CD4-positive, alpha-beta T cell treated with Interleukin-6 at 100 ng/mL for 8 hours (primary cell): ENCODE measurements around the gene SKAP1.
"Not testable (repeated sequence)": the region's sequence is repeated elsewhere in the genome, so short reads cannot be mapped to it uniquely, and the experiment has no call there.

Source experiments
- DNase-seq: peaks from one replicate; pipeline ENCODE4 v3.0.0-alpha.2; 2020; ENCODE audit warnings: mixed read lengths, low spot score

The SKAP1 gene

GRCh38 chr17:48317732-48318131 lies 112.3 kb downstream of the SKAP1 start:
- no peak for DNase-seq

- no peak for DNase-seq
Observed at GRCh38 chr17:48314716-48315115, 115.3 kb downstream of the SKAP1 start.

- DNase-seq = no peak
Observed at GRCh38 chr17:48313096-48313755, 116.8 kb downstream of the SKAP1 start.

- DNase-seq = no peak
Observed at GRCh38 chr17:48311324-48311723, 118.7 kb downstream of the SKAP1 start.

- no peak for DNase-seq
Observed at GRCh38 chr17:48310748-48311213, 119.2 kb downstream of the SKAP1 start.

GRCh38 chr17:48308581-48308980 lies 121.4 kb downstream of the SKAP1 start:
- no peak for DNase-seq

GRCh38 chr17:48307814-48308411 lies 122.1 kb downstream of the SKAP1 start:
- DNase-seq = peak; percentile 51

- no peak for DNase-seq
Observed at GRCh38 chr17:48307255-48307654, 122.8 kb downstream of the SKAP1 start.

GRCh38 chr17:48301002-48301401 lies 129.0 kb downstream of the SKAP1 start:
- DNase-seq = no peak

GRCh38 chr17:48299760-48300159 lies 130.3 kb downstream of the SKAP1 start:
- no peak for DNase-seq

- DNase-seq = no peak
Observed at GRCh38 chr17:48297825-48298224, 132.2 kb downstream of the SKAP1 start.

GRCh38 chr17:48296453-48296852 lies 133.6 kb downstream of the SKAP1 start:
- no peak for DNase-seq

- DNase-seq = peak; percentile 29
Observed at GRCh38 chr17:48295362-48296288, 134.4 kb downstream of the SKAP1 start.

GRCh38 chr17:48294806-48295361 lies 135.1 kb downstream of the SKAP1 start:
- peak; percentile 10 for DNase-seq

GRCh38 chr17:48294020-48294805 lies 135.8 kb downstream of the SKAP1 start:
- DNase-seq = no peak

- no peak for DNase-seq
Observed at GRCh38 chr17:48293319-48294019, 136.5 kb downstream of the SKAP1 start.

- DNase-seq = no peak
Observed at GRCh38 chr17:48290378-48290777, 139.6 kb downstream of the SKAP1 start.

GRCh38 chr17:48286917-48287316 lies 143.1 kb downstream of the SKAP1 start:
- DNase-seq = not testable (repeated sequence)

GRCh38 chr17:48285614-48286013 lies 144.4 kb downstream of the SKAP1 start:
- no peak for DNase-seq

- no peak for DNase-seq
Observed at GRCh38 chr17:48283907-48284306, 146.1 kb downstream of the SKAP1 start.

- DNase-seq = no peak
Observed at GRCh38 chr17:48283411-48283810, 146.6 kb downstream of the SKAP1 start.
